H9 (cell line): ENCODE measurements around the gene PTPRN2. TPM values are rescaled to one million over a fixed set of nuclear protein-coding genes. Genes with fewer than 3 reads are reported as not detected.

ENCODE experiments used
- DNase-seq: peaks from one replicate; pipeline ENCODE4 v3.0.0-alpha.2; 2017
- H2AFZ ChIP-seq: one replicate; pipeline ENCODE4 v1.6.1; 2013; ENCODE audit warnings: mild to moderate bottlenecking, low read length, control low read depth, moderate library complexity
- H2AK5ac ChIP-seq: 2 replicates; pipeline ENCODE4 v1.6.1; 2013; ENCODE audit warnings: low read length, control low read depth, mixed read lengths; ENCODE audit not compliant: insufficient read length
- H2BK120ac ChIP-seq: one replicate; pipeline ENCODE4 v1.6.1; 2013; ENCODE audit warnings: low read depth, mild to moderate bottlenecking, low read length, control low read depth, inconsistent platforms; ENCODE audit not compliant: poor library complexity, severe bottlenecking
- H2BK12ac ChIP-seq: 2 replicates; pipeline ENCODE4 v1.6.1; 2013; ENCODE audit warnings: low read length, control low read depth, mixed read lengths, low read depth; ENCODE audit not compliant: insufficient read length
- H2BK15ac ChIP-seq: 2 replicates; pipeline ENCODE4 v1.6.1; 2013; ENCODE audit warnings: low read depth, low read length, control low read depth
- H2BK20ac ChIP-seq: one replicate; pipeline ENCODE4 v1.6.1; 2013; ENCODE audit warnings: low read depth, mild to moderate bottlenecking, low read length, control low read depth, inconsistent platforms; ENCODE audit not compliant: poor library complexity, severe bottlenecking
- H2BK5ac ChIP-seq: 2 replicates; pipeline ENCODE4 v1.6.1; 2013; ENCODE audit warnings: low read length, control low read depth, mixed read lengths; ENCODE audit not compliant: insufficient read length
- H3K14ac ChIP-seq: 2 replicates; pipeline ENCODE4 v1.6.1; 2013; ENCODE audit warnings: low read length, control low read depth; ENCODE audit not compliant: insufficient read depth
- H3K18ac ChIP-seq: 2 replicates; pipeline ENCODE4 v1.6.1; 2013; ENCODE audit warnings: low read depth, mild to moderate bottlenecking, mixed read lengths, low read length, control low read depth; ENCODE audit not compliant: insufficient read length
- H3K23ac ChIP-seq: 2 replicates; pipeline ENCODE4 v1.6.1; 2013; ENCODE audit warnings: low read length, control low read depth, mixed read lengths, low read depth; ENCODE audit not compliant: insufficient read length
- H3K23me2 ChIP-seq: 2 replicates; pipeline ENCODE4 v1.6.1; 2013; ENCODE audit warnings: low read depth, mild to moderate bottlenecking, mixed read lengths, low read length, control low read depth; ENCODE audit not compliant: insufficient read length, poor library complexity, severe bottlenecking
- H3K27ac ChIP-seq: 2 replicates; pipeline ENCODE4 v1.5.1; 2013; ENCODE audit warnings: low read length, control low read depth, mixed read lengths, low read depth; ENCODE audit not compliant: insufficient read length
- H3K27me3 ChIP-seq: 2 replicates; pipeline ENCODE4 v1.6.1; 2013; ENCODE audit warnings: low read length, control low read depth, inconsistent platforms; ENCODE audit not compliant: insufficient read depth
- H3K4ac ChIP-seq: 2 replicates; pipeline ENCODE4 v1.6.1; 2013; ENCODE audit warnings: low read depth, mild to moderate bottlenecking, control low read depth, inconsistent platforms, low read length, moderate library complexity
- H3K4me1 ChIP-seq: 2 replicates; pipeline ENCODE4 v1.6.1; 2013; ENCODE audit warnings: low read length, control low read depth, inconsistent platforms; ENCODE audit not compliant: insufficient read depth
- H3K4me2 ChIP-seq: 2 replicates; pipeline ENCODE4 v1.6.1; 2013; ENCODE audit warnings: low read length, control low read depth, mixed read lengths; ENCODE audit not compliant: insufficient read length, insufficient read depth
- H3K56ac ChIP-seq: 2 replicates; pipeline ENCODE4 v1.6.1; 2013; ENCODE audit warnings: low read depth, mild to moderate bottlenecking, mixed read lengths, low read length, control low read depth; ENCODE audit not compliant: insufficient read length
- H3K79me1 ChIP-seq: 2 replicates; pipeline ENCODE4 v1.6.1; 2013; ENCODE audit warnings: low read depth, mild to moderate bottlenecking, moderate library complexity, low read length, control low read depth, inconsistent platforms; ENCODE audit not compliant: insufficient read depth, poor library complexity, severe bottlenecking
- H3K79me2 ChIP-seq: 2 replicates; pipeline ENCODE4 v1.6.1; 2013; ENCODE audit warnings: low read length, control low read depth, inconsistent platforms; ENCODE audit not compliant: insufficient read depth
- H3K9ac ChIP-seq: 2 replicates; pipeline ENCODE4 v1.6.1; 2013; ENCODE audit warnings: low read length, control low read depth, mixed read lengths; ENCODE audit not compliant: insufficient read length; ENCODE audit errors: extremely low read depth
- H3K9me3 ChIP-seq: one replicate; pipeline ENCODE4 v1.6.1; 2013; ENCODE audit warnings: low read depth, low read length, inconsistent platforms; ENCODE audit not compliant: control insufficient read depth
- H3T11ph ChIP-seq: one replicate; pipeline ENCODE4 v1.6.1; 2013; ENCODE audit warnings: mild to moderate bottlenecking, low read length, control low read depth, inconsistent platforms
- H4K20me1 ChIP-seq: one replicate; pipeline ENCODE4 v1.6.1; 2013; ENCODE audit not compliant: control insufficient read depth, insufficient read length, insufficient read depth
- H4K5ac ChIP-seq: 2 replicates; pipeline ENCODE4 v1.6.1; 2013; ENCODE audit warnings: low read depth, mild to moderate bottlenecking, mixed read lengths, low read length, control low read depth; ENCODE audit not compliant: insufficient read length
- H4K8ac ChIP-seq: replicated peaks from 2 replicates; pipeline ENCODE4 v1.6.1; 2013; ENCODE audit warnings: low read length, control low read depth, mixed read lengths, low read depth; ENCODE audit not compliant: insufficient read length
- H4K91ac ChIP-seq: 2 replicates; pipeline ENCODE4 v1.6.1; 2013; ENCODE audit warnings: low read depth, mild to moderate bottlenecking, moderate library complexity, mixed read lengths, low read length, control low read depth; ENCODE audit not compliant: insufficient read length
- H3K27ac Mint-ChIP-seq, 3 experiments: 2 replicates in 2 of 3; 3 replicates in 1 of 3; pipeline ENCODE4 v1.8.0; 2020 to 2021; ENCODE audit warnings: mixed read lengths in 3 of 3, mild to moderate bottlenecking in 1 of 3, moderate library complexity in 1 of 3
- H3K27me3 Mint-ChIP-seq: 2 replicates; pipeline ENCODE4 v1.8.0; 2021; ENCODE audit warnings: low read depth, mild to moderate bottlenecking, moderate library complexity, mixed read lengths
- H3K36me3 Mint-ChIP-seq, 3 experiments: 2 replicates in 2 of 3; 3 replicates in 1 of 3; pipeline ENCODE4 v1.8.0; 2020 to 2021; ENCODE audit warnings: low read depth in 3 of 3, mixed read lengths in 3 of 3; ENCODE audit not compliant: insufficient read depth in 1 of 3
- H3K4me1 Mint-ChIP-seq, 2 experiments: 2 replicates each; pipeline ENCODE4 v1.8.0; 2020; ENCODE audit warnings: mixed read lengths in 2 of 2
- H3K4me3 Mint-ChIP-seq, 2 experiments: 2 replicates in 1 of 2; 3 replicates in 1 of 2; pipeline ENCODE4 v1.8.0; 2020 to 2021; ENCODE audit warnings: mild to moderate bottlenecking in 2 of 2, mixed read lengths in 2 of 2, moderate library complexity in 1 of 2
- H3K9me3 Mint-ChIP-seq, 2 experiments: 2 replicates in 1 of 2; 3 replicates in 1 of 2; pipeline ENCODE4 v1.8.0; 2020; ENCODE audit warnings: mild to moderate bottlenecking in 2 of 2, mixed read lengths in 2 of 2, moderate library complexity in 1 of 2
- WGBS: extraction: QIAGEN DNeasy Blood & Tissue Kit; methylation state at CpG from one replicate; pipeline ENCODE4 v1.1.7; 2013; ENCODE audit warnings: missing lambda C conversion rate, low lambda C conversion rate, mixed read lengths; ENCODE audit not compliant: insufficient read length; ENCODE audit errors: extremely low coverage; 5-methylcytosine and 5-hydroxymethylcytosine counted together
- total RNA-seq: library from RNA; stranded (reverse); gene quantifications from 2 replicates; pipeline ENCODE4 v1.2.1, GENCODE V29; 2021
- TF ChIP-seq, protein P1 (sequence below): fragments of 200-600 bp; sonication (generic); conservative IDR thresholded peaks from 3 replicates; pipeline ENCODE4 v1.8.0; 2021; ENCODE audit warnings: antibody characterized with exemption, mild to moderate bottlenecking

The PTPRN2 gene
- total RNA-seq, 1 experiment from 2014 or later: 5.2 TPM

DNA sequence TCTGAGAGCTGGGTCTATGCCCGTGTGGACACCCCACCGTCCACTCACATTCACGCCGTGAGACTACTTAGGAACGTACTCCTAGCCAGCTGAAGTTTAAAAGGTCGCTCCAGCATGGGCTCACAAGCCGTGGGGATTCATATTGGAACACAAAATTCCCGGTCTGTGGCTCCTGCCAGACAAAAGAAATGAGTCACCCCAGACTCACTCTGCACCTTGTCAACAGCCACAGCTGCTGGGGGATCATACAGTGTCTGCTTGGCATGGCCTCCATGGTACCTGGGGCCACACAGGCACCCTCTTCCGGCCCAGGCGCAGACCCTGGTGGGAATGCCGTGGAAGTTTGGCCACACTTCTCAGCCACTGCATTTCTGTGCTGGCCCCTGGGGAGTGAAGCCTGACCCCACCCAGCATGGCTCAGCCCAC is 1022.4 kb downstream of the PTPRN2 start:
- H3K4me3 Mint-ChIP-seq: no peak overlapping the region
- H3K9ac ChIP-seq: no peak overlapping the region

More for the DNA sequence above, 1022.4 kb downstream of the PTPRN2 start:
- no peaks in the 10 kb centered on the region for H3K9me3 ChIP-seq
- no peak overlapping the region for H4K91ac ChIP-seq
- no peak overlapping the region for H3K4ac ChIP-seq
- no peaks in the 10 kb centered on the region for H3K23me2 ChIP-seq
- no peaks in the 10 kb centered on the region for H3K4me1 ChIP-seq
- no peak overlapping the region for H4K8ac ChIP-seq
- H3K27me3 ChIP-seq: no peaks in the 10 kb centered on the region
- no peak overlapping the region for H2AFZ ChIP-seq
- H3T11ph ChIP-seq: no peak overlapping the region
- Mint-ChIP-seq H3K27me3 (peaks cover 61% of the 10 kb centered on the region), H3K9me3 (no peaks in the 10 kb centered on the region), H3K27ac (no peak overlapping the region), H3K36me3 (no peaks in the 10 kb centered on the region), H3K4me1 (peaks cover 15 to 18% of the 10 kb centered on the region in 2 experiments)
- H2BK120ac ChIP-seq: no peak overlapping the region
- H2BK20ac ChIP-seq: no peak overlapping the region
- no peak overlapping the region for H3K56ac ChIP-seq
- TF ChIP-seq, protein P1, sequence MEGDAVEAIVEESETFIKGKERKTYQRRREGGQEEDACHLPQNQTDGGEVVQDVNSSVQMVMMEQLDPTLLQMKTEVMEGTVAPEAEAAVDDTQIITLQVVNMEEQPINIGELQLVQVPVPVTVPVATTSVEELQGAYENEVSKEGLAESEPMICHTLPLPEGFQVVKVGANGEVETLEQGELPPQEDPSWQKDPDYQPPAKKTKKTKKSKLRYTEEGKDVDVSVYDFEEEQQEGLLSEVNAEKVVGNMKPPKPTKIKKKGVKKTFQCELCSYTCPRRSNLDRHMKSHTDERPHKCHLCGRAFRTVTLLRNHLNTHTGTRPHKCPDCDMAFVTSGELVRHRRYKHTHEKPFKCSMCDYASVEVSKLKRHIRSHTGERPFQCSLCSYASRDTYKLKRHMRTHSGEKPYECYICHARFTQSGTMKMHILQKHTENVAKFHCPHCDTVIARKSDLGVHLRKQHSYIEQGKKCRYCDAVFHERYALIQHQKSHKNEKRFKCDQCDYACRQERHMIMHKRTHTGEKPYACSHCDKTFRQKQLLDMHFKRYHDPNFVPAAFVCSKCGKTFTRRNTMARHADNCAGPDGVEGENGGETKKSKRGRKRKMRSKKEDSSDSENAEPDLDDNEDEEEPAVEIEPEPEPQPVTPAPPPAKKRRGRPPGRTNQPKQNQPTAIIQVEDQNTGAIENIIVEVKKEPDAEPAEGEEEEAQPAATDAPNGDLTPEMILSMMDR: no peak
- H3K14ac ChIP-seq: no peak overlapping the region
- no peak overlapping the region for H2BK5ac ChIP-seq
- no CpG with 5 or more reads among the region's 11 CpGs for WGBS
- no peak overlapping the region for H3K27ac ChIP-seq
- H3K79me1 ChIP-seq: no peaks in the 10 kb centered on the region
- no peaks in the 10 kb centered on the region for H4K20me1 ChIP-seq
- no peak overlapping the region for H2BK12ac ChIP-seq
- no peak overlapping the region for H3K4me2 ChIP-seq
- H2AK5ac ChIP-seq: no peak overlapping the region
- no peaks in the 10 kb centered on the region for H3K79me2 ChIP-seq
- DNase-seq: no peak
- H4K5ac ChIP-seq: no peak overlapping the region
- no peak overlapping the region for H3K23ac ChIP-seq
- H2BK15ac ChIP-seq: no peak overlapping the region
- H3K18ac ChIP-seq: no peak overlapping the region
